B cell (primary cell): ENCODE data around the gene GCHFR.

Source experiments
- CTCF ChIP-seq: fragments of 200-600 bp; IDR thresholded peaks from one replicate; pipeline ENCODE4 v1.8.0; 2022; ENCODE audit warnings: antibody characterized with exemption, mild to moderate bottlenecking
- EZH2 ChIP-seq: IDR thresholded peaks from 2 replicates; pipeline ENCODE4 v1.6.1; 2012; ENCODE audit warnings: borderline replicate concordance, low read depth, mild to moderate bottlenecking, moderate library complexity, low read length; ENCODE audit not compliant: insufficient read depth, poor library complexity, severe bottlenecking

- TF ChIP-seq CTCF (no peak), EZH2 (no peak)
Observed at GRCh38 chr15:40787344-40787841, 23.5 kb downstream of the GCHFR start.
